GM19328 (cell line): ENCODE measurements around the gene IL10RB.

ENCODE experiments used
- ATAC-seq: cut with Tn5 transposase; IDR thresholded peaks from one replicate; pipeline ENCODE4 v1.9.1; 2021; ENCODE audit warnings: mild to moderate bottlenecking, moderate library complexity; ENCODE audit not compliant: unreplicated experiment

Gene IL10RB

GRCh38 chr21:33325222-33326067, 59.3 kb downstream of the IL10RB start:
- peak; percentile 24 for ATAC-seq

DNA sequence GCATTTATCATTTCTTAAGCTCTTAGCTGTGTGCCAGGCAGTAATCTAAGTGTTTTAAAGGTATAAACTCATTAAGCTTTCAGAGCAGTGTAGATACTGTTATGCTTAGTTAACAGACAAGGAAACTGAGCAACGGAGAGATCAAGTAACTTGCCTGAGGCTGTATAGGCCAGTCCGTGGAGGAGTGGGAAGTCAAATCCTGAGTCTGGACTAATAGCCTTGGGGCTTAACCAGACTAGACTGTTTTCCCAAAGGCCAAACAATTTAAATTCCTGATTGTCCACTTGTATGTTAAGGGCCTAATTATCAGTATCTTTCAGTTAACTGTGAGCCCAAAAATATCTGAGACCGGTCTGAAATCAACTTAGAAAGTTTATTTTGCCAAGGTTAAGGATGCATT, 61.2 kb downstream of the IL10RB start:
- no peak for ATAC-seq

- ATAC-seq, result no peak
Observed at GRCh38 chr21:33327792-33328433, 61.7 kb downstream of the IL10RB start.

DNA sequence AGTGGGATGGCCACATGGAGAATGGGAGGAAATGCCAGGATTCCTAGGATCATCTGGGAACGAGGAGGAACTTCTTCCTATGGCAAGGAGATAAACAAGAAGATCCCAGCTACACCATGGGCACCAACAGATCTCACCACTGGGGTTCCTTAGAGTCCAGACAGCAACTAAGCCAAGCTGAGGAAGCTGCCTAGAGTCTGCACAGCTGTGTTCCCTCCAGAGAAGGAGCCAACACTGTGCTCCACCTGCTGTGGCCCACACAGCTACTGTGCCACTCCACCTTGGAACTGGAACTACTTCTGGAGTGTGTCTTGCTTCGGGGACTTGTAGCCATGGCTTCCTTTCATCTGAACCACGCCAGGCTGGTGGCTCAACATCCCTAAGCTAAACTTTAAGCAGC, 64.6 kb downstream of the IL10RB start:
- ATAC-seq, result no peak

- ATAC-seq, result peak; percentile 80
Observed at GRCh38 chr21:33332143-33332542, 66.0 kb downstream of the IL10RB start.

DNA sequence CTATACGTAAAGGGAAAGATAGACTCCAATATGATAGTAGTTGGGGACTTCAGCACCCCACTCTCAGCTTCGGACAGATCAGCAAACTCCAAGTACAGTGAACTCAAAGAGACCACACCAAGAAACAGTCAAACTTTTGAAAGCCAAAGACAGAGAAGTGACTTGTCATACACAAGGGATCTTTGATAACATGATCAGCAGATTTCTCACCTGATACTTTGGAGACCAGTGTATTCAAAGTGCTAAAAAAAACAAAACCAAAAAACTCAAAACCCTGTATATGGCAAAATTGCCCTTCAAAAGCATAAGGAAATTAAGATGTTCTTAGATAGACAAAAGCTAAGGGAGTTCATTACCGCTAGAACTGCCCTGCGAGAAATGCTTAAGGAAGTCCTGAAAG, 68.0 kb downstream of the IL10RB start:
- ATAC-seq, result no peak

GRCh38 chr21:33334824-33335223, 68.7 kb downstream of the IL10RB start:
- ATAC-seq, result no peak

GRCh38 chr21:33339135-33339534, 73.0 kb downstream of the IL10RB start:
- no peak for ATAC-seq

DNA sequence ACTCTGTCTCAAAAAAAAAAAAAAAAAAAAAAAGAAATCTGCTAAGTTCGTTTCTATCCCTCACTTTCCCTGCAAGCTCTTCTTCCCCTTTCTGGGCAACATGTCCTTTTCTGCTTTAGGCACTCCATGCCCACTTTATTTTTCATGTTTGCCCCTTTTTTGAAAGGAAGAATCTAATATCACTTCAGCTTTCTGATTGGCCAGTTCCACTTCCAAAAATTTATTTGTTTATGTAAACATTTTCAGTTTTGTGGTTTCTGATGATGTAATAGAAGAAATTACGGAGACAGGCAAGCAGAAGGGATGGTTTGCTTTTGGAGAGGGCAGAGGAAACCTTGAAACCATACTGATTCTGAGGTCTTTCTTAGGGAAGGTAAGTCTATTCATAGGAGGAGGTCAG, 73.8 kb downstream of the IL10RB start:
- no peak for ATAC-seq

GRCh38 chr21:33345751-33346238, 79.6 kb downstream of the IL10RB start:
- no peak for ATAC-seq
